ENCODE measurements around the gene TAS2R1.

- TF ChIP-seq POLR2A (IDR thresholded peaks at IDR 0.05) (no peak), POLR2AphosphoS5 (IDR thresholded peaks at IDR 0.05) (no peak), EP300 (IDR thresholded peaks at IDR 0.05) (no peak)
- TF ChIP-seq, protein P1, sequence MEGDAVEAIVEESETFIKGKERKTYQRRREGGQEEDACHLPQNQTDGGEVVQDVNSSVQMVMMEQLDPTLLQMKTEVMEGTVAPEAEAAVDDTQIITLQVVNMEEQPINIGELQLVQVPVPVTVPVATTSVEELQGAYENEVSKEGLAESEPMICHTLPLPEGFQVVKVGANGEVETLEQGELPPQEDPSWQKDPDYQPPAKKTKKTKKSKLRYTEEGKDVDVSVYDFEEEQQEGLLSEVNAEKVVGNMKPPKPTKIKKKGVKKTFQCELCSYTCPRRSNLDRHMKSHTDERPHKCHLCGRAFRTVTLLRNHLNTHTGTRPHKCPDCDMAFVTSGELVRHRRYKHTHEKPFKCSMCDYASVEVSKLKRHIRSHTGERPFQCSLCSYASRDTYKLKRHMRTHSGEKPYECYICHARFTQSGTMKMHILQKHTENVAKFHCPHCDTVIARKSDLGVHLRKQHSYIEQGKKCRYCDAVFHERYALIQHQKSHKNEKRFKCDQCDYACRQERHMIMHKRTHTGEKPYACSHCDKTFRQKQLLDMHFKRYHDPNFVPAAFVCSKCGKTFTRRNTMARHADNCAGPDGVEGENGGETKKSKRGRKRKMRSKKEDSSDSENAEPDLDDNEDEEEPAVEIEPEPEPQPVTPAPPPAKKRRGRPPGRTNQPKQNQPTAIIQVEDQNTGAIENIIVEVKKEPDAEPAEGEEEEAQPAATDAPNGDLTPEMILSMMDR (IDR thresholded peaks at IDR 0.05): no peak
Observed at GRCh38 chr5:9646843-9647242, 16.7 kb upstream of the TAS2R1 start.

Measured in stomach (tissue), 4 donors.